MCF 10A (cell line): Measurements from ENCODE around the gene ARTN. TPM values are rescaled to one million over a fixed set of nuclear protein-coding genes. Genes with fewer than 3 reads are reported as not detected.

Source experiments
- BruUV-seq: library from RNA; stranded (reverse); fragments of 400-500 nt; replicated peaks from 2 replicates; lab custom pipeline; 2021; lab: Mats Ljungman, UMichigan
- CTCF ChIA-PET: fragments of 300-600 bp; sonication (Branson Sonifier 250); formaldehyde crosslinking; extraction: SDS; loops from one replicate; lab custom pipeline; 2021; ENCODE audit warnings: antibody characterized with exemption, inconsistent platforms; lab: Yijun Ruan, JAX
- POLR2A ChIA-PET: fragments of 300-600, 350-650 bp; sonication (Branson Sonifier 250); formaldehyde crosslinking; extraction: SDS; loops from one replicate; lab custom pipeline; 2020; ENCODE audit warnings: antibody characterized with exemption, inconsistent platforms; lab: Yijun Ruan, JAX
- DNase-seq: peaks from one replicate; pipeline ENCODE4 v3.0.0-alpha.2; 2018; ENCODE audit not compliant: unreplicated experiment
- H3K27ac Mint-ChIP-seq: one replicate; pipeline ENCODE4 v1.8.0; 2022; ENCODE audit warnings: mild to moderate bottlenecking, low read depth, mixed read lengths; ENCODE audit not compliant: unreplicated experiment
- H3K27me3 Mint-ChIP-seq: one replicate; pipeline ENCODE4 v1.8.0; 2022; ENCODE audit warnings: mixed read lengths; ENCODE audit not compliant: insufficient read depth, unreplicated experiment
- H3K36me3 Mint-ChIP-seq: one replicate; pipeline ENCODE4 v1.8.0; 2022; ENCODE audit warnings: mild to moderate bottlenecking, moderate library complexity, mixed read lengths; ENCODE audit not compliant: insufficient read depth, unreplicated experiment
- H3K4me1 Mint-ChIP-seq: one replicate; pipeline ENCODE4 v1.8.0; 2022; ENCODE audit warnings: mixed read lengths; ENCODE audit not compliant: insufficient read depth, unreplicated experiment
- H3K4me3 Mint-ChIP-seq: one replicate; pipeline ENCODE4 v1.8.0; 2022; ENCODE audit warnings: mild to moderate bottlenecking, moderate library complexity, mixed read lengths; ENCODE audit not compliant: unreplicated experiment
- H3K9me3 Mint-ChIP-seq: one replicate; pipeline ENCODE4 v1.8.0; 2022; ENCODE audit warnings: mixed read lengths; ENCODE audit not compliant: unreplicated experiment
- CTCF ChIP-seq: fragments of 200-600 bp; IDR thresholded peaks from one replicate; pipeline ENCODE4 v1.8.0; 2022; ENCODE audit warnings: antibody characterized with exemption, mild to moderate bottlenecking; ENCODE audit not compliant: unreplicated experiment
- intact Hi-C: fragments of 100-400 bp; cut with micrococcal nuclease; formaldehyde crosslinking; loops from 2 replicates; pipeline ENCODE4 v1.14.1; 2022
- total RNA-seq: library from RNA; stranded (reverse); gene quantifications from 2 replicates; pipeline ENCODE4 v1.2.3, GENCODE V29; 2022

ARTN gene
- total RNA-seq, 1 experiment from 2014 or later, result 1.9 TPM

GRCh38 chr1:43947874-43948437 is 14.4 kb downstream of the ARTN start:
- no TSS peak for BruUV-seq
- ChIA-PET CTCF (interaction anchor here (1.0 to 3.9 kb wide), 4 partner anchors 19 to 184 kb away, joined by 3 to 34 read pairs (median 8); no protein-coding TSS in a partner anchor), POLR2A (interaction anchor here (0.6 to 3.8 kb wide), 5 partner anchors 15 to 870 kb away, joined by 3 to 28 read pairs (median 4); partner anchors contain the start of genes ATP6V0B and DPH2)
- TF ChIP-seq CTCF, result no peak
- peaks cover 11% of the 10 kb centered on the region for H3K36me3 Mint-ChIP-seq
- H3K4me3 Mint-ChIP-seq, result peak overlapping the region; percentile 99
- no peaks in the 10 kb centered on the region for H3K9me3 Mint-ChIP-seq
- intact Hi-C loops, result no loop called here
- peak overlapping the region; percentile 99 for H3K27ac Mint-ChIP-seq
- H3K27me3 Mint-ChIP-seq, result no peaks in the 10 kb centered on the region
- no peak for DNase-seq
- peaks cover 30% of the 10 kb centered on the region for H3K4me1 Mint-ChIP-seq

GRCh38 chr1:43949678-43950077 is 16.1 kb downstream of the ARTN start:
- Mint-ChIP-seq H3K9me3 (no peaks in the 10 kb centered on the region), H3K36me3 (peaks cover 5% of the 10 kb centered on the region), H3K4me1 (peaks cover 30% of the 10 kb centered on the region), H3K27me3 (no peaks in the 10 kb centered on the region), H3K4me3 (no peak overlapping the region), H3K27ac (no peak overlapping the region)
- no peak for TF ChIP-seq CTCF
- no peak for DNase-seq
- no TSS peak for BruUV-seq
- POLR2A ChIA-PET, result interaction anchor here (1.1 to 2.0 kb wide), 3 partner anchors 15 to 25 kb away, joined by 3 to 12 read pairs (median 3); partner anchors contain the start of gene ATP6V0B
- intact Hi-C loops, result no loop called here
- CTCF ChIA-PET, result interaction anchor here (2.4 kb wide), 1 partner anchor 15 kb away, joined by 16 read pairs; the partner anchor contains the start of gene ARTN

DNA sequence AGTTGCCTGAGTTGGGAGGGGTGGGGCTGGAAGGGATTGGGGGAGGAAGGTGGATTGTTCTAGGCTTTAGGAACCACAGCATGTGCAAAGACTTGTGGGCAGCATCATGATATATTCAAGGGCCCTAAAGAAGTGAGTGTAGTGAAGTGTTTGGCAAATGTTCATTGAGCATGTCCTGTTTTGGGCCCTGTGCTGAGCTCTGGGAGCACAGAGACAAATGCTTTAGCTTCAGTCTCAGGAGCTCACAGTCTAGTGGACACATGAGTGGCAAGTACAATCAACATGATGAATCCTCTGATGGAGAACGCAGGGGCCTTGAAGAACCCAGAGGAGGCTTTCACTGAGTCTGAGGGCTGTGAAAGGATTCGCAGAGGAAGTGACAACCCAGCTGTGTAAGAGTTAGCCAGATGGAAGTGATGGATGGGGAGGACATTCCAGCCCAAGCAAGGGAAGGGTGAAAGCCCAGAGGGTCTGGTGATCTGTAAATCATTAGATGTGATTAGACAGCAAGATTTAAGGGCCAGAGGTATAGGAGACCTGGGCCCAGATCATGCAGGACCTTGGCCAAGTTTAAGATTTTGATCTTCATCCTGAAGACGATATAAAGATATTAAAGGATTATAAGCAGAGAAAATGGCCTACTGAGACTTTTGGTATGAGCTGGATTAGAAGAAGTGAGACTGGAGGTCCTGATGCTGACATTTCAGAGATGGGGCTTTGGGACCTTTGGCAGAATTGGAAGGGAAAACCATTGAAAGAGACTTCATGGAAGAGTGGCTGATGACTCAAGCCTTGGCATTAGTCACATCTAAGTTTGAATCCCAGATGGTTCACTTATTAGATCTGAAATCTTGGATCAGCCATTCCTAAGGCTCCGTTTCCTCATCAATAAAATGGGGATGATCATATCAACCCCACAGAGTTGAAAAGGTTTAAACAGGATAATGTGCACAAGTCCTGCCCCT is 17.7 kb downstream of the ARTN start:
- peaks cover 17% of the 10 kb centered on the region for H3K4me1 Mint-ChIP-seq
- CTCF ChIA-PET, result interaction anchor here (0.7 to 2.4 kb wide), 5 partner anchors 16 to 424 kb away, joined by 3 to 16 read pairs (median 3); partner anchors contain the start of gene ARTN
- H3K27ac Mint-ChIP-seq, result no peak overlapping the region
- POLR2A ChIA-PET, result interaction anchor here (1.4 kb wide), 1 partner anchor 13 kb away, joined by 3 read pairs; no protein-coding TSS in a partner anchor
- intact Hi-C loops, result no loop called here
- H3K36me3 Mint-ChIP-seq, result peaks cover 2% of the 10 kb centered on the region
- no peak overlapping the region for H3K4me3 Mint-ChIP-seq
- no peaks in the 10 kb centered on the region for H3K9me3 Mint-ChIP-seq
- TF ChIP-seq CTCF, result no peak
- no TSS peak for BruUV-seq
- no peaks in the 10 kb centered on the region for H3K27me3 Mint-ChIP-seq
- DNase-seq, result no peak
